GM21786 (cell line): Measurements from ENCODE around the gene CUEDC1.

Experiments
- ATAC-seq: cut with Tn5 transposase; IDR thresholded peaks from one replicate; pipeline ENCODE4 v1.9.1; 2021; ENCODE audit not compliant: unreplicated experiment

Gene CUEDC1

DNA sequence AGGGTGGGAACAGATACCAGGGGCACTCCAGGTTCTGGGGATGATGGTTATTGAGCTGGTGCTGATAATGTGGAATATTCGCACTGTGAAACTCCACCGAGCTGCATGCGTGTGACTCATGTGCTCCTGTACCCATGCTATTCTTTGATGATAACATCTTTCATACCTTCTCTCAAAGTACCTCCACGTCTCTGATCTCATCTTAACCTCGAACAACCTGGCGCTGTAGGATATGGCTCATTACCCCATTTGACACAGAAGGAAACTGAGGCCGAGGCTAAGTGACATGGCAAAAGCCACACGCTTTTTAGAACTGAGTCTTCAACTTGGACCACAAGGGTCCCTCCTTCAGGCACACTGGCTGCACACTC lies 75.1 kb downstream of the CUEDC1 start:
- no peak for ATAC-seq

DNA sequence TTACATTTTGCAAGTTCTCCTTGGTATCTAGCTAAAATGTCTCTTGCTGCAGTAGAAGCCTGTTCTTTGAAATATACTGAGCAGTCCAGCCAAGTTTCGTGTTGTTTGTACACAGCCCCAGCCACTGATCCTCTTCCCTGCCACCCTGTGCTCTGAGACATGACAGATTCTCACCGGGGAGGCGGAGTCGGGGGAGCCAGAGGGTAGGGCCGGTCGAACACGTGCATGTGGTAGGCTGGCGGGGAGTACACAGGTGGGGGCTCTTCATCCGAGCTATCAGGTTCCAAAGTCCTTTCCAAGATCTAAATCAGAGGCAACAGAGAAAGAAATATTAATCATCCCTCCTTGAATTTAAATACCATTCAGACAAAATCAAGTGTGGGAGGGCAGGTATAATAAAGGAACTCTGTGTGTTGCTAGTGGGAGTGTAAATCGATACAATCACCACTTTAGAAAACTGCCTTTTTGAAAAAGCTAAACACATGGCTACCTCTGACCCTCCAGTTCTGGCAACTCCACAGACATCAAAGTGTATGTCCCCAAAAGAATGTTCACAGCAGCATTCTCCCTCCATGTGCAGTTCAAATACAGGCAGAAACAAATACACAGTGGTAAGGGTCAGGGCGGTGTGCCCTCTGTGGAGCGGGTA lies 75.7 kb downstream of the CUEDC1 start:
- ATAC-seq: no peak

DNA sequence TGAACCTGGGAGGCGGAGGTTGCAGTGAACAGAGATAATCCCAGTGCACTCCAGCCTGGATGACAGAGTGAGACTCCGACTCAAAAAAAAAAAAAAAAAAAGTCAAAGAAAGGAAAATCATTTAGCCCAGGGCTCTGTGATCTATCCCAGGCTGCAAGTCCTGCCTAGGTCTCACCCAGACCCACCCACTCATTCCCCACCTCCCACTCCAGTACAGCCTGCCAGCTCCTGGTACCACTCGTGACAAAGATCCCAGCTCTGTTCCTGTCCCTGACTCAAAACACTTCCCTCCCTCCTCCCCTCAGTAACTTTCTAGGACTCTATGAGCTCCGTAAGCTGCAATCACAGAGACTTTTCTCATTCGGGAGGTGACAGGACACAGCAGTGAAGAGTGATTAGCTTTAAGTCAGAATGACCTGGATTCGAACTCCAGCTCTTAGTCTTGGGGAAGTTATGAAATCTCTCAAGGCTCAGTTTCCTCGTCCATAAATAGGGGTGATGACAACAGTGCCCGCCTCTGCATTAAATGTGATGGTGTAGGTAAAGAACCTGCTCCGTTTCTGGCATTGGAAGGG lies 77.3 kb downstream of the CUEDC1 start:
- no peak for ATAC-seq

DNA sequence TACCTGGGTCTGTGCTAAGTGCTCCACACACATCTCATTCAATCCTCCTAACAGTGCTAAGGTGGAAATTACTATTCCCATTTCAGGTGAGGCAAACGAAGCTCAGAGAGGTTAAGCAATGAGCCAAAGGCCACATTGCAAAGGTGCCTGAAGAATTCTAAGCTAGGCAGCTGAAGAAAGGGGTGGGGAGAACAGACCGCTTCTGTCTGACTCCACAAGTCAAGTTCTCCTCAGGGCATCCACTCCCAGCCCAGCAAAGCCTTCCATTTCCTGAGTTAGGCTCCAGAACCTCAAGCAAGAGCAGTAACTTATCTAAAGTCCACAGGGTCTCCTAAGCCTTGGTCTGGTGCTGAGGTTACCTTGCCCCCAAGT lies 78.4 kb downstream of the CUEDC1 start:
- ATAC-seq: no peak

DNA sequence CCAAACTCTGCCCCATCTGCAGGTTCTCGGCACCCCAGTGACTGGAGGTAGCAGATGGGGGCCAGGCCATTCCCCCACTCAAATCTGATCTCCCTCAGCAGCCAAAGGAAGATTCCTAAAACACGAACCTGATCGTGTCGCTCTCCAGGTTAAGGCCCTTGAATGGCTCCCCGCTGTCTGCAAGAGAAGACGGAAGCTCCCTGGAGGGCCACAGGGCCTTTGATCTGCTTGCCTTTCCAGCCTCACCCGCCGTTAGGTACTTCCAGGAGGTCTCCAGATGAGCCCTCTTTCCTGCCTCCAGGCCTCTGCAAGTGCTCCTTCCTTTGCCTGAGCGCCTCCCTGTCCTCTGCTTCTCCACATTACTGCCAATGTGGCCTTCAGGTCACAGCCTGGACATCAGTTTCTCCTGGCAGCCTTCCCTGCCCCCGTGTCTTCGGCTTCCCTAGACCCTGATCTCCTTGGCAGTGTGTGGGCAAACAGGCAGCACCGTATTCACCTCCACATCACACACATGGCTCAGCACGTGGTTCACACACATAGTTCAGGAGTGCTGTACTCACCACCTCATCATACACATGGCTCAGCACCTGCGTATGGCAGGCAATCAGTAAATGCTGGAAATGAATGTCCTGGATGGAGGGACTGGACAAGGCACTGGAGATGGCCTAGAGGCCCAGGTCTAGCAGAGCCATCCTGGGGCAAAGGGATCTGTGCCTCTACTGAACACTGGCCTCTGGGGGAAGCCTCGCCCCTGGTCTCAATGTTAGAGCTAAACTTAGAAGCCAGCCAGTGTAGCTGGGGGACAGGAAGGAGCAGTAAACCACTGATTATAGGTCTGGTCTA lies 79.0 kb downstream of the CUEDC1 start:
- ATAC-seq: no peak

DNA sequence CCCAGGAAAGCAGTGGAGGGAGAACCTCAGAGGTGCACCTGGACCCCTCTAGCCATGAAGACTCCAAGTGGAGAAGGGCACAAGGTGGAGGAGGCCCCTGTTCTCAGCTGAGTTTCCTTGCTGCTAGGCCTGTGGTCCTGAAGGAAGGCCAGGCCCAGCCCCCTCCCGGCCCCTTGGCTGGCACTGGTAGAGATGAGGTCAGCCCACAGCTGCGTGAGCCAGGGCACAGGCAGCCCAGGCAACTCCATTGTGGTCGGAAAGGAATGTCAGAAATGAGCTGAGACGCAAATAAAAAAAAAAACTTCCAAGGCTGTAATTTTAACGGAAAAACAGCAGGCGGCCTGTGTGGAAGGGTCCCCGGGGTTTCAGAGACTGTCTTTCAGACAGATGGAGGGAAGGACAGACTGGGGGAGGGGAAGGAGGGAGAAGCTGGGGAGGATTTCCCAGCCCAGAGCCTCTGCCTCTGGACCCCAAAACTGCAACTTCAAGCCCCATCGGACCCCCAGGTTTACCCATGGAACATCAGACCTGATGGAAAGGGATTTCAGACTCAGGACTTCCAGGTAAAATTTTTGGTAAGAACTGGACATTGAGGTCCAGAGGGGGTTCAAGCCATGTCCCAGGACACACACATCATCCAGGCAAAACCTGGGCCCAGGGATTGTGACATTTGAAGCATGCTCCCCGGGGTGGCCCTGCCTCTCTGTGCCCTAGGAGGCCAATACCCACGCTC lies 79.8 kb downstream of the CUEDC1 start:
- no peak for ATAC-seq

DNA sequence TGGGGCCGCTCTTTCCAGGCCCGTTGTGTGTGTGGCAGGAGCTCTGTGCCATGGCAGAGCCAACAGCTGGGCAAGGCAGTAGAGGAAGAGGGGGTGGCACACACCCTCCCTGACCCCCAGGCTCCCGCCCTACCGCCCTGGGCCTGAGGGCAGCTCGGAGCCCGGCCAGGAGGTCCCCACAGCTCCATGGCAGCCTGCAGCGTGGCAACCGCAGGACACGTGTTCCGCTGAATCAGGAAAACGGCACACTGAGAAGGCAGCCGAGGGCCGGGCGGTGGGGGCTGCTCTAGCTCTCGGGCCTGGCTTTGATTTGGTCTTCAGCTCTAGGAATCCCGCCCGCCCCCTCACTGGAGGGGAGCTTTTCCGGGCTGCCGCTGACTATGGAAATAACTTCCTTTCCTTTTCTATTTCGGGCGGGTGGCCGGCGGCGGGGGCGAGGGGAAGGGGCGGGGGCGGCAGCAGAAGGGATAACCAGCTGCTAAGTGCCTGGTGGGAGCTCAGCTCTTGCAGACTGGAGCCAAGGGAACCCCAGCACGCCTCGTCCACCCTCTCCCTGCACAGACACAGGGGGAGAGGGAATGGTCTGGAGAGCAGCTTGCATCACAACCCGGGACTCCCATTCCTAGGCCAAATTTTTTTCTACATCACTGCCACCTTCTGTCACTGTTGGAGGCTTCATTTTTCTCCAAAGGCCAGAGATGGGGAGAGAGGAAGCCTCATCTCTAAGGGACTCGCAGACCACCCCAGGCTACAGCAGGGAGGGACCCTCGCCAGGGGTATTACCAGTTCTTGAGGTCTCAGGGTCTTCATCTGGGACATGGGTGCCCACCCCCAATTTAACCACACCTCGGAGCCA lies 80.5 kb downstream of the CUEDC1 start:
- ATAC-seq: no peak

DNA sequence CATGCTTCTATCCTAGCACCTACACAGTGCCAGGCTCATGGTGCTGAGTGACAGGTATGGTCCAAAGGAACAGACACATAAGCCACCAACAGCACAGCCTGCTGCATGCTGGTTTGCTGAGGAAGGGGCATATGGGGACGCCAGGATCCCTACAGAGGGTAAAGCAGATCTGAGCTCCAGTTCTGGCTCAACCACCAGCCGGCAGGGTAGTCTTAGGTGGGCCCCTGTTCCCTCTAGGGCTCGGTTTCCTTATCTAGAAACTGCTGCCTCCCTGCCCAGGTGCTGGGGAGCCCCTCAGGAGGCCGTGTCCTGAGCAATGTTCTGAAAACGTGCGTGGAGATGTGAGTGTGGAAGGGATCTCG lies 81.2 kb downstream of the CUEDC1 start:
- no peak for ATAC-seq

DNA sequence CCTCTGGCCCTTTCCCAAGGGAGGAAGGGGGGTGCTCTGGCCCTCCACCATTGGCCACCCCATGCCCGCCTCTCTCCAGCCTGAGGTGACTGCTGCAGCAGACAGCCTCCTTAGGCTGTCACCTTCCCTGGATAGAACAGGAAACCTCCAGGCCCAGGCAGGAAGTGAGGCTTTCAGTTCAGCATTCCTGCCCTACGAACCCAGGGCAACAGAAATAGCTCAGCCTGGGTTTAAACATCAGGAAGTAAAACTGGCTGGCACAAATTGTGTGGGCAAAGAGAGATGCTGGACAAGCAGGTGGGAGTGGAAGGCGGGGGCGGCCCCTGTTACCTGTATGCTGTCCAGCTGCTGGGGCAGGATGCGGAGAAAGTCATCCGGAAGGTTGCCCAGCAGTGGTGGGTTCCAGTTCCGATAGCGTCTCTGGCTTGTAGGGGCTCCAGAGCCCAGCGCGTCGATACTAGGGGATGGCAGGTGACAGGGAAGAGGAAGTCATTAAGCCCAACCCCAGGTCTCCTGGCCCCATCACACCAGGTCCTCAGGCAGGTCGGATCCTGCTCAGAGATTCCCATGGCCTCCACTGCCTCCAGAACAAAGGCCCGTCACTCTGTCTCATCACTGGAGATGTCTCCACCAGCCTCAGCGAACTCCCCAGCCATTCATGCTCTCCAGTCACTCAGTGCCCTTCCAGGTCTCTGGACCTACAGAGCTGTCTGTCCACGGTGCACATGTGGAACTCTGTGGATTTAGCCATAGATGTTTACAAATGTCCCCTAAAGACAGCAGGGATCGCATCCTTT lies 81.8 kb downstream of the CUEDC1 start:
- no peak for ATAC-seq

DNA sequence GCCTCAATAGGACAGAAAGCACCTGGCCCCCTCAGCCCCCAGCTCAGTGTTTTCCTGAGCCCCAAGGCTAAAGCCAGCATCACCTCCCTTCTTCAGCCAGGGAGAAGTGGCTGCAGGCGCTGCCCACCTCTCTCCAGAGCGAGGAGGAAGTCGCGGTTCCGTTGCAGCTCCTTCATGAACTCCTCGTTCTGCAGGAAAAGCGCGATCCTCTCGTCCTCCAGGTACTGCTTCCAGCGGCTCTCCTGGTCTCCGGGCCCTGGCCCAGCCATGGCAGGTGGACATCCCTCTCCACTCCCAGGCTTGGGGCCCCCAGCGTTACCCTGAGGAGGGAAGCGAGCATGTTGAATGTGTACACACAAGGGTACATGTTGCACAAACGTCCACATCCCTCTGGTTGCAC lies 82.7 kb downstream of the CUEDC1 start:
- ATAC-seq: no peak

DNA sequence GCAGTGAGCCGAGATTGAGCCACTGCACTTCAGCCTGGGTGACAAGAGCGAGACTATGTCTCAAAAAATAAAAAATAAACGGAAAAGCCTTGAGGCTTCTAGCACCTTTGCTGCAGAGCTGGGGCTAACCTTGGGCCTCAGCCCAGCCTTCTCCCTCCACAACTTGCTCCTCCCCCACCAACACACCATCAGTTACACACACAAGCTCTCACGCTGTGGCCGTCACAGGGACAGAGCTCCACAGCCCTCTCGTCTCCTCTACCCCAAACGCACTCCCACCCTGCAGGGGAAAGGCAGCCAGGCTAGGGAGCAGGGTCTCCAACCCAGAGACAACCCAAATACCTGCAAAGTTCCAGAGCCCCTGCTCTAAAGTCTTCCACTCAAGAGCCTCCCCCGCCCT lies 83.3 kb downstream of the CUEDC1 start:
- ATAC-seq: no peak

DNA sequence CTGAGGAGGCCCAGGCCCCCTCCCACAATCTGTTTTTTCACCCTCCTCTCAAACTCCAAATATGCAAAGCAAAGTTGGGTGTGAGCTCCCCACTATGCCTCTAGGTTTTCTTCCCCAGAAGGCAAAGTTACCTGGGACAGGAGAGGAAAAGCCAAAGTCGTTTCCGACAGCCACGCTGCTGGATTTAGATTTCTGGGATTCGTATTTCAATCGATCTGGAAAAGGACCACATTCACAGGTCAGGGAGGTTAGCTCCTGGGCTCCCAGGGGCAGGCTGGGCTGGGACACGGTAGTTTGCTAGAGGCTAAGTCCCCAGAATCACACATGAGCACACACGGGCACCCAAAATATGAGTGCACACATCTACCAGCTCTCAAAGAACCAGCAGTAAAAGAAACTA lies 84.1 kb downstream of the CUEDC1 start:
- no peak for ATAC-seq

DNA sequence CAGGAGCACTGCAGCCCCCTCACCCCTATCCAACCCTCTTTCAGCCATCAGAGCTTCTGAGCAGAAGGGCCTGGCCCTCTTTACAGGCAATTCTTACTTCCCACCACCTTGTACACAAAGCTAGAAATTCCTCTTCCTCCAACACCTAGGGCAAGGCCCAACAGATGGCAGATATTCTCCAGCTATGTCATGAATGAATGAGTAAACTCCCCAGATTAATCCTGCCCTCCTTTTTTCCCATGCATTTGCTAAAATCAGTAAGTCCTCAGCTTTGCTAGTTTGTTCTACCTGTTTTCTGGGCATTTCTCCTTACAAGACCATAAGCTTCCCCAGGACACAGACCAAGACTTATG lies 85.0 kb downstream of the CUEDC1 start:
- ATAC-seq: no peak

DNA sequence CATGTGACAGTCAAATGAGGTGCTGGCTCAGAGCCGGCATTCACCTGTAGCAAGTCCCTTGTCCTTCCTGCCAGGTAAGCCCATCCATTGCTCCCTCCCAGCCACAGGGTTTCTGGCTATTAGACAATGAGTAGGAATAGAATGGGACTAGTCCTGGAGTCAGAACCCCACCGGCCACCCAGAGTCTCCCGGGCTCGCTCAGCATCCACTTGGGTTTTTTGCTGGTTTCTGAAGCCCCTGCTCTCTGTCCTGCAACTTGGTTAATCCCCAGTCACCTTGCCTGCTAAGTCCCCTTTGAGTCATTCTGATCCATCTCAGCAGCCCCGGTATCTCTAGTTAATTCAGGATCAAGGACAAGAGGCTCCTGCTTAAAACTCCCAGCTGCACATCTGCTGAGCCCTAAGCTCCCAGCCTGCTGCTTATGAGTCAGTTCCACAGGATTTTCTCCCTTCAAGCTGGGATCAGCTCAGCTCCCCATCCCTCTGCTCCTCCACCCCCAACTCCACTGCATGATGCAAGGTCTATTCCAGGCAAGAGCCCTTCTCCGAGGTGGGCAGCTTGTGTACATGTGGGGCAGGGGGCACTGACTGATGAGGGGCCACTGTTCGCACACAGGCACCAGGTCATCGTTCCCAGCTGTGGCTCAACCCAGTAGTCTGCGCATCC lies 85.5 kb downstream of the CUEDC1 start:
- ATAC-seq: no peak

DNA sequence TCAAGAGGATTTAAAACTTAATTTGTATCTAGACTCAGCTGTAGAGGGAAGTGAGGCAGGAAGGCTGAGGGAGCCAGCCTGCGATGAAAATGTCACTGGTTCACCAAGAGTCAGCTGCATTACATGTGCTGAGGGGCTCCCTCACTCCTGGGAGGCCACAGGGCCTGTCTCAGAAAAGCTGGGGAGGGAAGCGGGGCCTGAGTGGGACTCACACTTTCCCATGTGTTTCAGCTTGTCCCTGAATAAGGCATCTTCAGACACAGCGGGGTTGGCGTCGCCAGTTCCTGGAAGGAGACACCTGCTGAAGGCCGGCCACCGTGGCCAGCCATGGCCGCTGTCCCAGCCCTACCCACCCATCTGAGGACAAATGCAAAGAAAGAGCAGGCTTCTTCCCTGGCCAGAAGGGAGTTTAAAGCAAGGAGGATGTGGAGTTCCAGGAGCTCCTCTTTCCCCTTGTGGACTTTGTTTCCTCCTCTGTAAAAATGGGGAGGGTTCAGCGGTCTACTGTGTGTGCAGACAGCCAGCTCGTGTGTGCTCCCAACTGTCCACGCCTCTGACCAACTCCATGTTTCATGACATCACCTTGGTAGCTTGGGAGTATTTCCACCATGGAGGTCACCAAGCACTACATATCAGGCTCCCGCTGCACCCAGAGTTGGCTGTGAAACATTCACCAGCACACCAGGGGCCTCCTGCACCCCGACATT lies 86.1 kb downstream of the CUEDC1 start:
- ATAC-seq: no peak

DNA sequence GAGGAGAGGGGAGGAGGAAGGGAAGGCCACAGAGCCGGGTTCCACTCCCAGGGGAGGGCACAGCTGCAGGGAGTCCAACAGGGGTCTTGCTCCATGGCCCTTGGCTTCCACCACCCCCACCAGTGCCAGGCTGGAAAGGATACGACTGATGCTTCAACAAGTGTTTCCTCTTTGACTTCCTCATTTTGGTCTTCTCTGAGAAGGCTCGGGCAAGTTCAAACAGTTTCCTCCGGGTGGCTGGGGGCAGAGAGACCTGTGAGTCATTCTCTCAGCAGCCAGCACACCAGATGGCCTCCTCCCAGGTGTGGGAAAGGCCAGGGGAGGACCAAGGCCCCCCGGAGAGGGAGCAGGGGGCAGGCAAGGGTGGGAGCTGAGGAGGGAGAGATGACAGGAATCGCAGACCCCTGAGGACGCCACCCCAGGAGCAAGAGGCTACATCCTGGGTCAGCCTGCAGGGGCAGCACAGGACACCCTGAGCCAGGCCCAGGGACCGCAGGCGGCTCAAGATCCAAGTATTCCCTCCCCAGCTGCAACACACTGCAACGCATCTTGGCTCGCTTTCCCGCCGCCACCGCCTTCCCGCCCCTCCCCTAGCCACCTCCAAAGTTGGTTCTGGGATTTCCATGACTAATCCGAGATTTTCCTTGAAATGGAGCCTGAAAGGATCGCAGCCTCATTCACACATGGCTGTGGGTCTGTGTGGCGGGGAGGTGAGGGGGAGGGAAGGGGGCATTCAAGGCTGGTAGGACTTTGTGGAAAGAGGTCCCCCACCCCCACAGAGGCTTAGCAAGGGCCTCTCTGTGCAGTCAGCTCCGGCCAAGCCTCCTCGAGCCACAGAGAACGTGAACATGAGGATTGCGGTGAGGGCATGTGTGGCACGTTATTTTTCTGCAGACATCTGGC lies 87.0 kb downstream of the CUEDC1 start:
- ATAC-seq: peak; percentile 88

DNA sequence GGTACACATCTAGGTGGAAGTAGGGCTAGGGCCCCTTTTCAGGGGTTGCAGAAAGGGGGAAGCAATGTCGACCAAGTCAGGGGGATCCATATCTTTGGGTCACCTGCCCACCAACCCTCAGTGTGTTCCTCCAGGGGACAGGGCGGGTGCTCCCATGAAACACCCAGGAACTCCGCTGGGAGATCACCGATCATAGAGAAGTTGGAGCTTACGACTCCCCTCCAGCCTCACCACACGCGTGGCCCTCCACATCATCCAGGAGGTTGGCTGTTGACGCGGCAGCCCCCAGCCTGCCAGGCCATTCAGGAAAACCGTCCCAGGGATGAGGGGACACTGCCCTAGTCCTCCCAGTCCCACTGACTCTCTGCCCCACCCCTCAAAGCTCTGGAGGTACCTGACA lies 88.1 kb downstream of the CUEDC1 start:
- no peak for ATAC-seq

DNA sequence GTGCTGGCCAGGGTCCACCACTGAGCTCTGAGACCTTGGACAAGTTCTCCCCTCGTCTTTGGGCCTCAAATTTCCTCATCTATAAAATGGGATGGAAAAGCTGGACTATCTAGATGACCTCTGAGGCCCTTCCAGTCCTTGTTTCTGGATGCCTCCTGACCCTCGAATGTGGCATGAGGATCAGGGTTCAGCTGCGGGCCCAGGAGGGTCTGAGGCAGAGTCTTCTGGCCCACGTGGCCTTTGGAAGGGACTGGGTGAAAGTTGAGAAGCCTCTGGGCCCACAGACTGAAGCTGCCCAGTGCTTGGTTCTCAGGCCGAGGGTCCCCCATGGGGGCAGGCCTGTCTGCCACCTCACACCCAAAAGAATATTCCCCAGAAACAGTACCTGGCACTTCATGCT lies 88.5 kb downstream of the CUEDC1 start:
- ATAC-seq: no peak
